Stomach (tissue), 4 donors: ENCODE measurements around the gene NSD2.
"Not testable (repeated sequence)": the region's sequence is repeated elsewhere in the genome, so short reads cannot be mapped to it uniquely, and the experiment has no call there.

Experiments used
- CTCF ChIP-seq, 7 experiments: fragments of 450-650 bp in 4 of 7; fragments of 200-600 bp in 3 of 7; sonication (generic) in 3 of 7; IDR thresholded peaks; one replicate each; pipeline ENCODE4 v1.5.1; 2016 to 2019; ENCODE audit warnings: antibody characterized with exemption in 7 of 7, control low read depth in 2 of 7, mild to moderate bottlenecking in 1 of 7
- EP300 ChIP-seq: sonication (generic); formaldehyde crosslinking; IDR thresholded peaks from one replicate; pipeline ENCODE4 v1.6.1; 2017; ENCODE audit warnings: antibody characterized with exemption
- POLR2A ChIP-seq, 4 donors: fragments of 450-650 bp; IDR thresholded peaks; one replicate each; pipeline ENCODE4 v1.6.1; 2016; ENCODE audit warnings: antibody characterized with exemption in 4 of 4, control low read depth in 2 of 4, mild to moderate bottlenecking in 1 of 4, moderate library complexity in 1 of 4
- POLR2AphosphoS5 ChIP-seq, 3 donors: sonication (generic); formaldehyde crosslinking; IDR thresholded peaks; one replicate each; pipeline ENCODE4 v1.6.1; 2016; ENCODE audit warnings: antibody characterized with exemption in 3 of 3

DNA sequence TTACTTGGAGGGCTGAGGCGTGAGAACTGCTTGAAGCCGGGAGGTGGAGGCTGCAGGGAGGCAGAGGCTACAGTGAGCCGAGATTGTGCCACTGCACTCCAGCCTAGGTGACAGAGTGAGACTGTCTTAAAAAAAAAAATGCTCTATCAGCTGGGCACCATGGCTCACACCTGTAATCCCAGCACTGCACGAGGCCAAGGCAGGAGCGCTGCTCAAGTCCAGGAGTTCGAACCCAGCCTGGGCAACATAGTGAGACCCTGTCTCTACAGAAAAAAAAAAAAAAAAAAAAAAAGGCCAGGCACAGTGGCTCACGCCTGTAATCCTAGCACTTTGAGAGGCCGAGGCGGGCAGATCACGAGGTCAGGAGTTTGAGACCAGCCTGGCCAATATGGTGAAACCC is 26.6 kb upstream of the NSD2 start:
- TF ChIP-seq CTCF (IDR thresholded peaks at IDR 0.05); POLR2AphosphoS5 (IDR thresholded peaks at IDR 0.05); EP300; POLR2A (IDR thresholded peaks at IDR 0.05): not testable (repeated sequence)
